ENCODE results near the gene STAM.

The STAM gene

GRCh38 chr10:17640331-17640816, 3.6 kb upstream of the STAM start:
- no peak overlapping the region for H4K12ac ChIP-seq (ENCODE audit: low read depth, low read length)
- no CpG with 5 or more reads among the region's 4 CpGs for WGBS (ENCODE audit: extremely low coverage, insufficient coverage, insufficient read length)
- DNase-seq: peak; percentile 98

GRCh38 chr10:17643339-17643754, 604 bp upstream of the STAM start:
- Histone ChIP-seq H3K27ac (ENCODE audit: low read depth, low read length) (peak overlapping the region; percentile 81), H4K8ac (ENCODE audit: low read depth, low read length) (peak overlapping the region; percentile 92), H2BK120ac (ENCODE audit: insufficient read depth, low read length, poor library complexity) (peak overlapping the region; percentile 94), H4K12ac (ENCODE audit: low read depth, low read length) (peak overlapping the region; percentile 77), H3K4ac (ENCODE audit: low read depth, low read length) (peak overlapping the region; percentile 16), H3K4me1 (ENCODE audit: control insufficient read depth in 1 of 2, insufficient read depth in 2 of 2, low read length in 2 of 2) (peaks cover 0 to under 1% of the 10 kb centered on the region in 2 experiments), H2AK5ac (ENCODE audit: low read length) (peak overlapping the region; percentile 30), H3K4me2 (ENCODE audit: low read length) (peak overlapping the region; percentile 96), H2BK12ac (ENCODE audit: low read length) (no peak overlapping the region), H3K27me3 (ENCODE audit: insufficient read depth, low read length) (no peaks in the 10 kb centered on the region), H3K79me1 (ENCODE audit: low read length) (peaks cover 12% of the 10 kb centered on the region), H3K9me3 (ENCODE audit: insufficient read depth, low read depth, low read length) (no peaks in the 10 kb centered on the region), H3K14ac (ENCODE audit: low read length) (peak overlapping the region; percentile 33), H3K4me3 (ENCODE audit: low read depth, low read length) (peak overlapping the region; percentile 93), H3K9ac (ENCODE audit: low read length) (peak overlapping the region; percentile 92), H2AFZ (ENCODE audit: insufficient read depth, low read length, poor library complexity) (peak overlapping the region; percentile 59), H2BK5ac (ENCODE audit: low read depth, low read length, poor library complexity) (peak overlapping the region; percentile 97), H3K36me3 (ENCODE audit: control insufficient read depth in 1 of 2, insufficient read depth in 2 of 2, low read length in 2 of 2) (no peaks in the 10 kb centered on the region), H4K91ac (ENCODE audit: low read depth, low read length) (peak overlapping the region; percentile 96), H3K79me2 (ENCODE audit: control insufficient read depth, insufficient read depth, low read length, poor library complexity) (peaks cover 9% of the 10 kb centered on the region), H3K18ac (ENCODE audit: low read length) (peak overlapping the region; percentile 91), H3K23ac (ENCODE audit: low read length) (no peak overlapping the region)
- DNase-seq: peak; percentile 92
- no CpG with 5 or more reads among the region's 13 CpGs for WGBS (ENCODE audit: extremely low coverage, insufficient coverage, insufficient read length)

More at GRCh38 chr10:17640331-17640816, 3.6 kb upstream of the STAM start:
- Histone ChIP-seq H2BK120ac (ENCODE audit: insufficient read depth, low read length, poor library complexity) (no peak overlapping the region), H3K9me3 (ENCODE audit: insufficient read depth, low read depth, low read length) (no peaks in the 10 kb centered on the region), H3K9ac (ENCODE audit: low read length) (no peak overlapping the region), H3K27ac (ENCODE audit: low read depth, low read length) (no peak overlapping the region), H2BK12ac (ENCODE audit: low read length) (no peak overlapping the region), H2AFZ (ENCODE audit: insufficient read depth, low read length, poor library complexity) (no peak overlapping the region), H3K4me2 (ENCODE audit: low read length) (no peak overlapping the region), H3K36me3 (ENCODE audit: control insufficient read depth in 1 of 2, insufficient read depth in 2 of 2, low read length in 2 of 2) (no peaks in the 10 kb centered on the region), H3K79me2 (ENCODE audit: control insufficient read depth, insufficient read depth, low read length, poor library complexity) (peaks cover 9% of the 10 kb centered on the region), H3K79me1 (ENCODE audit: low read length) (peaks cover 10% of the 10 kb centered on the region), H3K4me3 (ENCODE audit: low read depth, low read length) (no peak overlapping the region), H3K4ac (ENCODE audit: low read depth, low read length) (no peak overlapping the region), H3K27me3 (ENCODE audit: insufficient read depth, low read length) (no peaks in the 10 kb centered on the region), H3K18ac (ENCODE audit: low read length) (no peak overlapping the region), H2BK5ac (ENCODE audit: low read depth, low read length, poor library complexity) (no peak overlapping the region), H2AK5ac (ENCODE audit: low read length) (no peak overlapping the region), H3K4me1 (ENCODE audit: control insufficient read depth in 1 of 2, insufficient read depth in 2 of 2, low read length in 2 of 2) (no peaks in the 10 kb centered on the region), H4K91ac (ENCODE audit: low read depth, low read length) (no peak overlapping the region), H4K8ac (ENCODE audit: low read depth, low read length) (no peak overlapping the region), H3K23ac (ENCODE audit: low read length) (no peak overlapping the region), H3K14ac (ENCODE audit: low read length) (no peak overlapping the region)

DNA sequence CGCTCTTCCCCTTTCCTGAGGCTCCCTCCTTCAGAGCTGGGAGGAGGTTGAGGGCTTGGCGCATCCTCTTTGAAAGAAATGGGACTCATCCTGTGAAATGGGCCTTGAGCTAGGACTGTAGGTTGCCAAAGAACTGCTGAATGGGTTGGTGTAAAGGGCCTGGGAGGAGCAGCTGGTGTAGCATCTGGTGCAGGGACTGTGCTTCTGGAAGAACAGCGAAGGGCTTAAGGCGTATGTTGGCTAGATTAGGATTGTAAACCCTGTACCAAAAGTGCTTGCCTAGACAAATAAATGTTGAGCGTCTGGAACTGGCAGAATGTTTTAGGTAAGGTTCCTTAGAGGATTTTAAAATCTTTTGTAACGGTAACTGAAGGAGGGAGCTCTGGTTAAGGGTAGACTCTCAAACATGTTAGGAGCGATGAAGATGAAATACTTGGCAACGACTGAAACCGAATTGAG, 563 bp downstream of the STAM start:
- Histone ChIP-seq H3K4me3 (ENCODE audit: low read depth, low read length) (peak overlapping the region; percentile 93), H2AFZ (ENCODE audit: insufficient read depth, low read length, poor library complexity) (peak overlapping the region; percentile 88), H3K27me3 (ENCODE audit: insufficient read depth, low read length) (no peaks in the 10 kb centered on the region), H3K4me1 (ENCODE audit: control insufficient read depth in 1 of 2, insufficient read depth in 2 of 2, low read length in 2 of 2) (peaks cover 2 to 5% of the 10 kb centered on the region in 2 experiments), H2BK120ac (ENCODE audit: insufficient read depth, low read length, poor library complexity) (peak overlapping the region; percentile 93), H3K79me2 (ENCODE audit: control insufficient read depth, insufficient read depth, low read length, poor library complexity) (peaks cover 9% of the 10 kb centered on the region), H3K9me3 (ENCODE audit: insufficient read depth, low read depth, low read length) (no peaks in the 10 kb centered on the region), H3K18ac (ENCODE audit: low read length) (peak overlapping the region; percentile 91), H3K36me3 (ENCODE audit: control insufficient read depth in 1 of 2, insufficient read depth in 2 of 2, low read length in 2 of 2) (no peaks in the 10 kb centered on the region), H2AK5ac (ENCODE audit: low read length) (peak overlapping the region; percentile 76), H3K27ac (ENCODE audit: low read depth, low read length) (peak overlapping the region; percentile 92), H3K23ac (ENCODE audit: low read length) (no peak overlapping the region), H3K4me2 (ENCODE audit: low read length) (peak overlapping the region; percentile 72), H3K14ac (ENCODE audit: low read length) (peak overlapping the region; percentile 96), H2BK5ac (ENCODE audit: low read depth, low read length, poor library complexity) (peak overlapping the region; percentile 97), H3K79me1 (ENCODE audit: low read length) (peaks cover 16% of the 10 kb centered on the region), H4K91ac (ENCODE audit: low read depth, low read length) (peak overlapping the region; percentile 96), H2BK12ac (ENCODE audit: low read length) (peak overlapping the region; percentile 76), H3K4ac (ENCODE audit: low read depth, low read length) (peak overlapping the region; percentile 90), H4K12ac (ENCODE audit: low read depth, low read length) (peak overlapping the region; percentile 86), H4K8ac (ENCODE audit: low read depth, low read length) (peak overlapping the region; percentile 92), H3K9ac (ENCODE audit: low read length) (peak overlapping the region; percentile 93)
- WGBS (ENCODE audit: extremely low coverage, insufficient coverage, insufficient read length): no CpG with 5 or more reads among the region's 9 CpGs
- DNase-seq: peak in 1 of 2 donors; percentile 38

- Histone ChIP-seq H3K4me2 (ENCODE audit: low read length) (peak overlapping the region; percentile 31), H2BK5ac (ENCODE audit: low read depth, low read length, poor library complexity) (no peak overlapping the region), H3K79me2 (ENCODE audit: control insufficient read depth, insufficient read depth, low read length, poor library complexity) (peaks cover 9% of the 10 kb centered on the region), H4K8ac (ENCODE audit: low read depth, low read length) (no peak overlapping the region), H4K91ac (ENCODE audit: low read depth, low read length) (no peak overlapping the region), H3K9ac (ENCODE audit: low read length) (no peak overlapping the region), H3K14ac (ENCODE audit: low read length) (no peak overlapping the region), H3K4me3 (ENCODE audit: low read depth, low read length) (no peak overlapping the region), H2AK5ac (ENCODE audit: low read length) (no peak overlapping the region), H4K12ac (ENCODE audit: low read depth, low read length) (no peak overlapping the region), H3K23ac (ENCODE audit: low read length) (no peak overlapping the region), H3K9me3 (ENCODE audit: insufficient read depth, low read depth, low read length) (no peaks in the 10 kb centered on the region), H3K4ac (ENCODE audit: low read depth, low read length) (peak overlapping the region; percentile 89), H2BK12ac (ENCODE audit: low read length) (no peak overlapping the region), H2BK120ac (ENCODE audit: insufficient read depth, low read length, poor library complexity) (no peak overlapping the region), H3K27me3 (ENCODE audit: insufficient read depth, low read length) (no peaks in the 10 kb centered on the region), H3K18ac (ENCODE audit: low read length) (no peak overlapping the region), H3K4me1 (ENCODE audit: control insufficient read depth in 1 of 2, insufficient read depth in 2 of 2, low read length in 2 of 2) (peaks cover 2 to 8% of the 10 kb centered on the region in 2 experiments), H3K27ac (ENCODE audit: low read depth, low read length) (no peak overlapping the region), H3K36me3 (ENCODE audit: control insufficient read depth in 1 of 2, insufficient read depth in 2 of 2, low read length in 2 of 2) (no peaks in the 10 kb centered on the region), H3K79me1 (ENCODE audit: low read length) (peaks cover 19% of the 10 kb centered on the region), H2AFZ (ENCODE audit: insufficient read depth, low read length, poor library complexity) (no peak overlapping the region)
- no CpG with 5 or more reads among the region's 6 CpGs for WGBS (ENCODE audit: extremely low coverage, insufficient coverage, insufficient read length)
- no peak for DNase-seq
Observed at GRCh38 chr10:17645621-17646345, 1.8 kb downstream of the STAM start.

All from trophoblast cell (in vitro differentiated cells and primary cell).